ENCODE measurements around the gene NTM.

The NTM gene

GRCh38 chr11:131373095-131373725 is 2.8 kb downstream of the NTM start:
- H3K4me3 ChIP-seq (ENCODE audit: low read depth, low read length), result no peak overlapping the region
- TF ChIP-seq CTCF (IDR thresholded peaks at IDR 0.05; ENCODE audit: low read depth, low read length), result no peak

GRCh38 chr11:131373756-131374155 is 3.3 kb downstream of the NTM start:
- no peak for TF ChIP-seq CTCF (IDR thresholded peaks at IDR 0.05; ENCODE audit: low read depth, low read length)
- no peak overlapping the region for H3K4me3 ChIP-seq (ENCODE audit: low read depth, low read length)

DNA sequence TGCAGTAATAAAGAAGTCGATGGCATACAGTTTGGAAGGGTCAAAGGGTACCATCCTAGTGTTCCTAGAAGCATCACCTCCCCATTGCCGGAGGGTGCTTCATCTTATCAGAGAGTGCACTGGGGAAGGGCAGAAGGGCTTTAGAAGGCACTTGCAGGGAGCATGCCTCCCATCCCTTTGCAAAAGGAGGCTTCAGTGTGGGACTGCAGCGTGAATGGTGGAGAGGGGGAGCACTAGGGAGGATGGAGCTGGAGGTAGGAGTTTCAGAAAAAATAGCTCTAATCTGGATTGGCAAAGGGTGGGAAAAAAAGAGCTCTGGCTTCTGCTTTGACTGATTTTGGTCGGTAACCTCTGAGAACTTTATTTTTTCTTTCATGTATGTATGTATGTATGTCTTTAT is 5.0 kb downstream of the NTM start:
- TF ChIP-seq CTCF (IDR thresholded peaks at IDR 0.05; ENCODE audit: low read depth, low read length), result no peak
- H3K4me3 ChIP-seq (ENCODE audit: low read depth, low read length), result no peak overlapping the region

DNA sequence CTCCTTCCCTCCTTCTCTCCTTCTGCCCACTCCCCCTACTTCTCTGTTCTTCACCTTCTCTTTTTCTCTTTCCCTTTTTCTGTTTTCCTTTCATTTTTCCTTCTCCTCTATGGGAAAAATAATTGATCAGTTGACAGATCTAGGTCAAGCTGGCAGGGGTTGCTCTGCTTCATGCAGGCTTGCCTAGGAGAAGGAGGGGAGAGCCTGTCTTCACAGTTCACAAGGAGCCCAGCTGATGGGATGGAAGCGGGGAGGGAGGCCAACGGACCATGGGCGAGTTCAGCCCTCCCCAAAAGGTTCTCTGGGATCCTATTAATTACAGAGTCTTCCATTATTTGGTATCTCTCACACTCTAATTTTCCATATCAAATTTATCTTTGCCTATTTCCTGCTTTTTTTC is 5.5 kb downstream of the NTM start:
- no peak for TF ChIP-seq CTCF (IDR thresholded peaks at IDR 0.05; ENCODE audit: low read depth, low read length)

DNA sequence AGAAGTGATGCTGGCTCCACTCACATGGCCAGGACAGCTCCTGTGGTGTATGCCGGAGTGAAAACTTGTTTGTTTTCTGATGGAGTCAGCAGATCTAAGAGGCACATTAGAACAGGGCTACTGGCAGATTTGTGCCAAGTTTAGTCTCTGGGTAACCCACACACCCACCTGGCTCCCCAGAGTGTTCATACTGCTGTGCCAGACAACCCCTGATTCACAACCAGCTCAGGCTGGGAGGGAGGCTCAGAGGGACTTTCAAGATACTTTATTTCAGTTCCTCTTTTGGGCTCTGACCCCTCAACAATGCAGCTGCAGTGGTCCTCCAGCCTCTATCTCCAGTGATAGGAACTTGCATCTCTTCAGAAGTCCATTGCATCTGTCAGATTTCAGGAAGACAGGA is 8.5 kb downstream of the NTM start:
- H3K4me3 ChIP-seq (ENCODE audit: low read depth, low read length), result no peak overlapping the region
- no peak for TF ChIP-seq CTCF (IDR thresholded peaks at IDR 0.05; ENCODE audit: low read depth, low read length)

More for the DNA sequence above, 5.5 kb downstream of the NTM start:
- no peak overlapping the region for H3K4me3 ChIP-seq (ENCODE audit: low read depth, low read length)

GRCh38 chr11:131385763-131386390 is 15.5 kb downstream of the NTM start:
- H3K4me3 ChIP-seq (ENCODE audit: low read depth, low read length), result no peak overlapping the region
- no peak for TF ChIP-seq CTCF (IDR thresholded peaks at IDR 0.05; ENCODE audit: low read depth, low read length)

- no peak overlapping the region for H3K4me3 ChIP-seq (ENCODE audit: low read depth, low read length)
- TF ChIP-seq CTCF (IDR thresholded peaks at IDR 0.05; ENCODE audit: low read depth, low read length), result no peak
Measured at GRCh38 chr11:131386408-131386807, 16.0 kb downstream of the NTM start.
